ENCODE data around the gene ELOB. TPM values are rescaled to one million over a fixed set of nuclear protein-coding genes. Genes with fewer than 3 reads are reported as not detected.

ELOB gene
- total and polyA plus RNA-seq, 2 of the 13 experiments (the other 11 are each of a cell fraction or from before 2014, with no cell fraction given) = 208 to 225 TPM

GRCh38 chr16:2752035-2752849 is 24.8 kb downstream of the ELOB start, which contains the start of gene SRRM2 (continued):
- TF ChIP-seq HOXA3 (CRISPR knock-in tag; IDR thresholded peaks at IDR 0.05) = peak; percentile 95
- peak; percentile 64; the same call in 1 of the 2 replicates for TF ChIP-seq BRD4 (CRISPR knock-in tag; IDR thresholded peaks at IDR 0.05)
- TF ChIP-seq ZNF407 (CRISPR knock-in tag; IDR thresholded peaks at IDR 0.05; ENCODE audit: not compliant biosample characterization) = peak; percentile 47
- peak; percentile 81 for TF ChIP-seq MYPOP (CRISPR knock-in tag; IDR thresholded peaks at IDR 0.05)
- peak; percentile 83 for TF ChIP-seq ZNF883 (CRISPR knock-in tag; IDR thresholded peaks at IDR 0.05; ENCODE audit: not compliant biosample characterization)
- no peak for TF ChIP-seq CCAR2 (optimal IDR thresholded peaks at IDR 0.05; ENCODE audit: low read depth, low read length)
- no peak for TF ChIP-seq NFYC (CRISPR knock-in tag; IDR thresholded peaks at IDR 0.05)
- no peak for TF ChIP-seq ZNF296 (CRISPR knock-in tag; conservative IDR thresholded peaks at IDR 0.05)
- TF ChIP-seq FOXJ3 (CRISPR knock-in tag; IDR thresholded peaks at IDR 0.05; ENCODE audit: borderline replicate concordance) = peak; percentile 60; the same call in 1 of the 2 replicates
- peak; percentile 55; the same call in 1 of the 2 replicates for TF ChIP-seq PAXIP1 (CRISPR knock-in tag; conservative IDR thresholded peaks at IDR 0.05)
- TF ChIP-seq NR2F6 (IDR thresholded peaks at IDR 0.05) = no peak
- TF ChIP-seq NR2F6 (CRISPR knock-in tag; IDR thresholded peaks at IDR 0.05) = no peak
- TF ChIP-seq TEAD2 (CRISPR knock-in tag; IDR thresholded peaks at IDR 0.05) = peak; percentile 31; the same call in 1 of the 2 replicates
- TF ChIP-seq, protein P1, sequence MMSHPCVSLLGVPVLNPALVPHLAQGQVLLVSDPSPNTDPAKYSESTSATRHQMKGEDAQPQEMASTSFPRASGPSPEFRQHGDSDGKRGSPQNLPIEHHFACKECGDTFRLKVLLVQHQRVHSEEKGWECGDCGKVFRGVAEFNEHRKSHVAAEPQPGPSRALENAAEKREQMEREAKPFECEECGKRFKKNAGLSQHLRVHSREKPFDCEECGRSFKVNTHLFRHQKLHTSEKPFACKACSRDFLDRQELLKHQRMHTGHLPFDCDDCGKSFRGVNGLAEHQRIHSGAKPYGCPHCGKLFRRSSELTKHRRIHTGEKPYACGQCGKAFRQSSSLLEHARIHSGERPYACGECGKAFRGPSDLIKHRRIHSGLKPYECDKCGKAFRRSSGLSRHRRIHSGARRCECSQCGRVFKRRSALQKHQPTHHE (CRISPR knock-in tag; IDR thresholded peaks at IDR 0.05; ENCODE audit: borderline replicate concordance) = peak; percentile 91

Measured in HepG2 (cell line).